BLaER1 treated with 17β-estradiol and CSF1 and Interleukin-3, amounts not matched to agents 10 nM and 100 nM (cell line): ENCODE results near the gene KRAS.
A peak's percentile ranks its signal among the peaks of the same experiment; 100 is the strongest.

Source experiments
- H3K27ac ChIP-seq, 11 experiments: shearing (Covaris generic); formaldehyde crosslinking; 2 replicates each; pipeline ENCODE4 v1.8.1; 2022
- H3K27me3 ChIP-seq, 11 experiments: shearing (Covaris generic); formaldehyde crosslinking; 2 replicates each; pipeline ENCODE4 v1.8.1; 2022
- H3K36me3 ChIP-seq, 11 experiments: shearing (Covaris generic); formaldehyde crosslinking; 2 replicates each; pipeline ENCODE4 v1.8.1; 2022
- H3K4me1 ChIP-seq, 10 experiments: shearing (Covaris generic); formaldehyde crosslinking; 2 replicates each; pipeline ENCODE4 v1.8.1; 2022
- H3K4me2 ChIP-seq, 11 experiments: shearing (Covaris generic); formaldehyde crosslinking; 2 replicates each; pipeline ENCODE4 v1.8.1; 2022
- H3K4me3 ChIP-seq, 10 experiments: shearing (Covaris generic); formaldehyde crosslinking; 2 replicates each; pipeline ENCODE4 v1.8.1; 2022
- H3K9ac ChIP-seq, 11 experiments: shearing (Covaris generic); formaldehyde crosslinking; 2 replicates each; pipeline ENCODE4 v1.8.1; 2022
- H3K9me3 ChIP-seq, 11 experiments: shearing (Covaris generic); formaldehyde crosslinking; replicated peaks in 1 of 11; 2 replicates each; pipeline ENCODE4 v1.8.1; 2022
- H4K20me1 ChIP-seq, 11 experiments: shearing (Covaris generic); formaldehyde crosslinking; 2 replicates each; pipeline ENCODE4 v1.8.1; 2022
- Cebpa-rat ChIP-seq, 11 experiments: shearing (Covaris generic); IDR thresholded peaks; 2 replicates each; pipeline ENCODE4 v1.8.1; 2022

Gene KRAS

DNA sequence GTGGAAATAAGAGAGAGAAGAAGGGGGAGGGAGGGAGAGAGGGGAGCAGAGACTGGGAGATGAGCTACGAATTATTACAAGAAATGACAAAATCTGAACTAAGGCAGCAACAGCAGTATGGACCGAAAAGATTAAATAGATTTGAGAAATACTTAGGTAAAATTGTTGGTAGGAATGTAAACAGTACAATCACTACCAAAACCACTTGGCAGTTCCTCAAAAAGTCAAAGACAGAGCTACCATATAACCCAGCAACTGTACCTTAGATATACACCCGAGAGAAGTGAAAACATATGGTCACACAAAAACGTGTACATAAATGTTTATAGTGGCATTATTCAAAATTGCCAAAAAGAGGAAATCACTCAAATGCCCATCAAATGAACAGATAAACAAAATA, 14.1 kb downstream of the KRAS start:
- H3K27ac ChIP-seq, result no peak overlapping the region
- peaks cover 0 to 5% (median 0%) of the 10 kb centered on the region in 11 experiments; a peak in 1 of 22 replicates for H3K9me3 ChIP-seq
- no peak overlapping the region for H3K9ac ChIP-seq
- H3K4me1 ChIP-seq, result peaks cover 0 to 9% (median 3%) of the 10 kb centered on the region in 10 experiments; a peak in 14 of 20 replicates
- no peak for TF ChIP-seq Cebpa-rat (IDR thresholded peaks at IDR 0.05)
- H3K4me2 ChIP-seq, result no peak overlapping the region
- H3K4me3 ChIP-seq, result no peak overlapping the region
- no peaks in the 10 kb centered on the region for H3K27me3 ChIP-seq
- peaks cover 7 to 97% (median 28%) of the 10 kb centered on the region in 11 experiments; a peak in 20 of 22 replicates for H4K20me1 ChIP-seq
- H3K36me3 ChIP-seq, result peaks cover 61 to 93% (median 75%) of the 10 kb centered on the region in 11 experiments

DNA sequence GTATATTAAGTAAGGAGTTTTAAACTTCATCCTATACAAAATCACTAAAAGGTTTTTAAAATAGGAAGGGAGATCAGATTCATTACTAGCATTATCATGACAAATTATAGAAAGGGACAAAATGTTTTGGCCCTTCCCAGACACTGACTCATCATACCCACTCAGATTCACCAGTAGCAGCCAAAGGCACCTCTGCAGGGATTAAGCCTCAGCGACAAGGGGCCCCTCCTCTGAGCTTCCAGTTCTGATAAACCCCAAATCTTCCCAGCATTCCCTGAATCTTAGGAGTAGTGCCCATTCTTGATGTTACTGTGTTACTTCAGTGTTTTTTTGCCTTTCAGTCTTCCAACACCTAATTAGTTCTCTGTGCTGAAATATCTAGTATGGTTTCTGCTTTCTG, 14.5 kb downstream of the KRAS start:
- peaks cover 0 to 5% (median 0%) of the 10 kb centered on the region in 10 experiments; a peak in 2 of 20 replicates for H3K4me1 ChIP-seq
- H3K4me2 ChIP-seq, result no peak overlapping the region
- no peaks in the 10 kb centered on the region for H3K27me3 ChIP-seq
- peaks cover 4 to 97% (median 26%) of the 10 kb centered on the region in 11 experiments; a peak in 18 of 22 replicates for H4K20me1 ChIP-seq
- no peak overlapping the region for H3K4me3 ChIP-seq
- H3K9ac ChIP-seq, result no peak overlapping the region
- H3K27ac ChIP-seq, result no peak overlapping the region
- no peak for TF ChIP-seq Cebpa-rat (IDR thresholded peaks at IDR 0.05)
- peaks cover 65 to 95% (median 80%) of the 10 kb centered on the region in 11 experiments for H3K36me3 ChIP-seq
- H3K9me3 ChIP-seq, result peaks cover 0 to 5% (median 0%) of the 10 kb centered on the region in 11 experiments; a peak in 1 of 22 replicates

DNA sequence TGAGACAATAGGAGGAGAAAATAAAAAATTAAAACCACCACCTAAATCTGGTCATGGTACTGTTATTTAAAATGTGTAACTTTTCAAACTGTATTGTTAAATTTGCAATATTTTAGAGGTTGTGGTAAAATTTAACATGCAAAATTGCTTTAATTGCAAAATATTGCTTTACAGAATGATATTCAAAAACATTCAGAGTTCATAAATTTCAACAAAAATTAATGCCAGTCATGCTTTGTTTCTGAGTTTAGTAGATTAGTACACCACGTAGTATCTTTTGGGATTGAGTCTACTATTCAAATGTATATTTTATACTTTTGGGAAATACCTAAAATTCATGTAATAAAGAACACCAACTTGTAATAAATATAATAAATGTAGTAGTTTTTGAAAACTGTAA, 37.4 kb downstream of the KRAS start:
- H4K20me1 ChIP-seq, result peaks cover 0 to 55% (median 8%) of the 10 kb centered on the region in 11 experiments; a peak in 9 of 22 replicates
- peaks cover 24 to 82% (median 48%) of the 10 kb centered on the region in 11 experiments for H3K36me3 ChIP-seq
- H3K4me1 ChIP-seq, result no peaks in the 10 kb centered on the region
- no peak overlapping the region for H3K4me2 ChIP-seq
- H3K4me3 ChIP-seq, result no peak overlapping the region
- no peaks in the 10 kb centered on the region for H3K27me3 ChIP-seq
- no peak overlapping the region for H3K9ac ChIP-seq
- H3K9me3 ChIP-seq, result no peaks in the 10 kb centered on the region
- TF ChIP-seq Cebpa-rat (IDR thresholded peaks at IDR 0.05), result no peak
- H3K27ac ChIP-seq, result no peak overlapping the region

DNA sequence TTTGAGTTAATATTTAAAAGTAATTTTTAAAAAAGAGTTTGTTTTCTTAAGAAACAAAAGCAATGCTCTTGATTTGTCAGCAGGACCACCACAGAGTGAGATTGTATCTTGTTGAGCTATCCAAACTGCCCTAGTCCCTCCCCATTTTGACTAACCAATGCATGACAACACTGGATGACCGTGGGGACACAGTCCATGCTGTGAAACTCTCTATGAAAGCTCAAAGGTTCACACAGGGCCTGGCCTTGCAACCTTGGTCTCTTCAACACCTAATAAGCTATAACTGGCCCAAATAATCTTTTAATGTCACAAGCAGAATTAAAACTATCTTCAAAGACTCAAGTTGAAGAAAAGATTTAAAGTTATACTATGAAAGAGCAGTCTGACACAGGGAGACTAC, 42.2 kb downstream of the KRAS start:
- Histone ChIP-seq H4K20me1 (peaks cover 0 to 26% (median 4%) of the 10 kb centered on the region in 11 experiments; a peak in 5 of 22 replicates), H3K27me3 (no peaks in the 10 kb centered on the region), H3K36me3 (peaks cover 40 to 86% (median 61%) of the 10 kb centered on the region in 11 experiments), H3K4me1 (no peaks in the 10 kb centered on the region), H3K4me2 (no peak overlapping the region), H3K9me3 (no peaks in the 10 kb centered on the region), H3K27ac (no peak overlapping the region), H3K4me3 (no peak overlapping the region), H3K9ac (no peak overlapping the region)
- TF ChIP-seq Cebpa-rat (IDR thresholded peaks at IDR 0.05), result no peak

DNA sequence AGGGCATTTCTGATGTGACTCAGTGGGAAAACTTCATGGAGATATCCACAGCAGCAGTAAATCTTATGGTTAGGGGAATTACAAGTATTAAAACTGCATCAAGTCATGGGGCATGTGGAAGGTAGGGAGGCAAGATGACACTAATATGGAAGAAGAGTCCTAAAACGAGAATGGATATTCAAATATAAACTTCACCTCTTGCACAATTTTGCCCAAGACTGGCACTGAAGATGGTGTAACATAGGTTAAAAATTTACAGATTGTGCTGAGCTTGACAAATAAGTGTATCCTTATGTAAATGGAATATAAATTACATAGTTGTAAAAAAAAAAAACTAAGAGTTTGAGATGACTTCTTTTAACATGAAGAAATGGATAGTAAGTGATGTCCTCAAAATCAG, 42.9 kb downstream of the KRAS start:
- Histone ChIP-seq H3K27me3 (no peaks in the 10 kb centered on the region), H3K9me3 (no peaks in the 10 kb centered on the region), H4K20me1 (peaks cover 0 to 29% (median 6%) of the 10 kb centered on the region in 11 experiments; a peak in 7 of 22 replicates), H3K4me2 (no peak overlapping the region), H3K4me1 (no peaks in the 10 kb centered on the region), H3K27ac (no peak overlapping the region), H3K9ac (no peak overlapping the region), H3K4me3 (no peak overlapping the region), H3K36me3 (peaks cover 46 to 91% (median 66%) of the 10 kb centered on the region in 11 experiments)
- no peak for TF ChIP-seq Cebpa-rat (IDR thresholded peaks at IDR 0.05)

DNA sequence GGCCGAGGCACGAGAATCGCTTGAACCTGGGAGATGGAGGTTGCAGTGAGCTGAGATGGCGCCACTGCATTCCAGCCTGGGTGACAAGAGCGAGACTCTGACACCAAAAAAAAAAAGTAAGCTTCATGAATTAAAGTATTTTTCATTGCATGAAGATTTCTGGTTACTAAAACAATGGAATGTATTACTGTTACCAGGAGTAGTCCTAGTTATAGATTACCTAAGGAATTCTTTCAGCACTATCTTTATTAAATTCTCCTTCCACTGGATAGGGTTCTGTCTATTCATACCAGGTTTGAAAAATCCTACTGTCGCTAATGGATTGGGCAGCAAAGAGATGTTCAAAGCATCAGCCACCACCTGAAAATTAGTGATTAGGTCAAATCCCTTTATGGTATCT, 43.3 kb downstream of the KRAS start:
- H3K36me3 ChIP-seq, result peaks cover 45 to 92% (median 64%) of the 10 kb centered on the region in 11 experiments
- TF ChIP-seq Cebpa-rat (IDR thresholded peaks at IDR 0.05), result no peak
- H3K4me1 ChIP-seq, result no peaks in the 10 kb centered on the region
- H3K4me2 ChIP-seq, result no peak overlapping the region
- H3K9ac ChIP-seq, result no peak overlapping the region
- peaks cover 0 to 30% (median 6%) of the 10 kb centered on the region in 11 experiments; a peak in 7 of 22 replicates for H4K20me1 ChIP-seq
- H3K9me3 ChIP-seq, result no peaks in the 10 kb centered on the region
- no peak overlapping the region for H3K27ac ChIP-seq
- no peak overlapping the region for H3K4me3 ChIP-seq
- no peaks in the 10 kb centered on the region for H3K27me3 ChIP-seq

DNA sequence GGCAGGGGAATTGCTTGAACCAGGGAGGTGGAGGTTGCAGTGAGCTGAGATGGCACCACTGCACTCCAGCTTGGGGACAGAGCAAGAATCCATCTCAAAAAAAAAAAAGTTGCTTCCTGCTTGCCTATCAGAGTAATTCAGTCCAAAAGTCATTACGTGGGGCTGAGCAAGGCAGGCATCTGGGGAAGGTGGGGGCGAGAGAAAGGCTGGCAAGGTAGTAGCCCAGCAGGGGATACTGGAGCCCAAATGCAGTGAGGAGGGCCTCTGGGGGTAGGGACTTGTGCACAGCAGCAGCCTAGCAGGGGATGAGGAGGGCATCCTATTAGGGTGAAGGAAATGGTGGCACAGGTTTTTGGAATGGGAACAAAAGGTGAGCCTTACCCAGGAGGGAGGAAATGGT, 48.6 kb downstream of the KRAS start:
- Histone ChIP-seq H3K27me3 (no peaks in the 10 kb centered on the region), H3K4me1 (peaks cover 0 to 12% (median 9%) of the 10 kb centered on the region in 10 experiments; a peak in 12 of 20 replicates), H3K4me3 (no peak overlapping the region), H3K9ac (no peak overlapping the region), H3K9me3 (no peaks in the 10 kb centered on the region), H3K36me3 (peaks cover 14 to 72% (median 38%) of the 10 kb centered on the region in 11 experiments), H3K27ac (no peak overlapping the region), H4K20me1 (peaks cover 0 to 21% (median 0%) of the 10 kb centered on the region in 11 experiments; a peak in 5 of 22 replicates), H3K4me2 (no peak overlapping the region)
- no peak for TF ChIP-seq Cebpa-rat (IDR thresholded peaks at IDR 0.05)

DNA sequence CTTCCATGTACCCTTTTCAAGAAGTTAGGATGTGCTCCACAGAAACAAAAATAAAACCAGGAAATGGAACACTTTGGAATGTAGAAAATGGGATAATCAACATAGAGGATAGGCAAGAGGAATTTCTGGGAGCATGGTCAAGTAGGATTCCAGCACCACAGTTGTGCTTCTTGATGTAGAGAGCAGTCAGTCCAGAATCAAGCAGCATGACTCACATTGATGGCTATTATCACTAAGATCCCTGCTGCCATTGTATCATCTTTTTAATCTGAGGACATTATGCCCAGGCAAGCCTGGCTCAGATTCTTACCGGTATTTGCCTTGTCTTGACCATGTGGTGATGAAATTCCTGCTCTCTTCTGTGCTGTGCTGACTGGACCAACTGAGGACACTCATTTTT, 50.0 kb downstream of the KRAS start:
- Histone ChIP-seq H3K27me3 (no peaks in the 10 kb centered on the region), H3K4me2 (no peak overlapping the region), H3K9ac (no peak overlapping the region), H3K36me3 (peaks cover 6 to 58% (median 26%) of the 10 kb centered on the region in 11 experiments; a peak in 15 of 22 replicates), H3K4me1 (peaks cover 13 to 26% (median 23%) of the 10 kb centered on the region in 10 experiments), H3K9me3 (no peaks in the 10 kb centered on the region), H3K4me3 (no peak overlapping the region), H4K20me1 (peaks cover 0 to 18% (median 0%) of the 10 kb centered on the region in 11 experiments; a peak in 5 of 22 replicates), H3K27ac (no peak overlapping the region)
- TF ChIP-seq Cebpa-rat (IDR thresholded peaks at IDR 0.05), result no peak

DNA sequence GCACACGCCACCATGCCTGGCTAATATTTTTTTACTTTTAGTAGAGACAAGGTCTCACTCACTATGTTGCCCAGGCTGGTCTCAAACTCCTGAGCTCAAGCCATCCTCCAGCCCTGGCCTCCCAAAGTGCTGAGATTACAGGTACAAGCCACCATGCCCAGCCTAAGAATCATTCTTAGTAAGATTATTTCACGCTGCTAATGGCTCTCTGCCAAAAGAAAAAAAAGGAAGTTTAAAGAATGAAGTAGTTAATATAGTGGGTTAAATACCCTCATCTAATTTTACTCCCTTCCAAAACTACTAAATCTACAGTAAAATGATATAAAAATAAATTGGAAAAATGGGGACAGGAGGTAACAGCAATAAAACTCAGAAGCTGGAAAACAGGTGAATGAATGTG, 53.1 kb downstream of the KRAS start:
- Histone ChIP-seq H3K27me3 (no peaks in the 10 kb centered on the region), H3K4me1 (peaks cover 21 to 34% (median 31%) of the 10 kb centered on the region in 10 experiments), H3K36me3 (peaks cover 0 to 27% (median 4%) of the 10 kb centered on the region in 11 experiments; a peak in 7 of 22 replicates), H3K4me3 (no peak overlapping the region), H3K9me3 (no peaks in the 10 kb centered on the region), H4K20me1 (peaks cover 0 to 10% (median 0%) of the 10 kb centered on the region in 11 experiments; a peak in 2 of 22 replicates), H3K4me2 (peak overlapping the region in 5 of 11 experiments; percentile 13 to 54 (median 38); a peak in 7 of 22 replicates), H3K27ac (no peak overlapping the region), H3K9ac (no peak overlapping the region; a peak in 1 of 22 replicates)
- TF ChIP-seq Cebpa-rat (IDR thresholded peaks at IDR 0.05), result no peak
